ENCODE measurements around the gene CNIH3. TPM values are rescaled to one million over a fixed set of nuclear protein-coding genes. Genes with fewer than 3 reads are reported as not detected.

The CNIH3 gene
- total RNA-seq, 1 experiment from 2014 or later: 4.2 TPM

DNA sequence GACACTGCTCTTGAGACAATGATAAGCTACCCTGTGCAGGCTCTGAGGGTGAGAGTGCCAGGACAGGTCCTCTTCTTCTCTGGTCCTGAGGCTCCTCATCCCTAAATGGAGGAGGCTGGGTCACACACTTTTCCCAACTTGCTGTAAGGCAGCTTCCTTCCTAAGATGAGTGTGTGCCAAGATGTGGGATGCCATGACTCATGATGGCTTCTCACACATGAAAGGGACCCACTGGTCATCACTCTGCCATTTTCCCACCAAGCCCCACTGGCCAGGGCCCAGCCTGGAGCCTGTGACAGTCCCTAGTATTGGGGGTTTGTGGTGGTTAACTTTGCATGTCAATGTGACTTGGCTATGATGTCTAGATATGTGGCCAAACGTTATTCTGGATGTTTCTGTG lies 54.4 kb downstream of the CNIH3 start:
- Histone ChIP-seq H3K23ac (ENCODE audit: insufficient read length, low read depth, low read length) (no peak overlapping the region), H3K4ac (ENCODE audit: low read depth, low read length) (no peak overlapping the region), H3K56ac (ENCODE audit: insufficient read length, low read depth, low read length) (no peak overlapping the region), H4K20me1 (ENCODE audit: control insufficient read depth, insufficient read depth, insufficient read length) (no peaks in the 10 kb centered on the region), H3K79me2 (ENCODE audit: insufficient read depth, low read length) (no peaks in the 10 kb centered on the region), H3K23me2 (ENCODE audit: insufficient read length, low read depth, low read length, poor library complexity, severe bottlenecking) (no peaks in the 10 kb centered on the region), H2BK12ac (ENCODE audit: insufficient read length, low read depth, low read length) (no peak overlapping the region), H2AK5ac (ENCODE audit: insufficient read length, low read length) (no peak overlapping the region), H3K4me2 (ENCODE audit: insufficient read depth, insufficient read length, low read length) (no peak overlapping the region), H2BK5ac (ENCODE audit: insufficient read length, low read length) (no peak overlapping the region), H4K91ac (ENCODE audit: insufficient read length, low read depth, low read length) (no peak overlapping the region), H3K9ac (ENCODE audit: extremely low read depth, insufficient read length, low read length) (no peak overlapping the region), H2BK15ac (ENCODE audit: low read depth, low read length) (no peak overlapping the region), H2AFZ (ENCODE audit: low read length) (no peak overlapping the region), H2BK120ac (ENCODE audit: low read depth, low read length, poor library complexity, severe bottlenecking) (no peak overlapping the region), H2BK20ac (ENCODE audit: low read depth, low read length, poor library complexity, severe bottlenecking) (no peak overlapping the region), H3K14ac (ENCODE audit: insufficient read depth, low read length) (no peak overlapping the region), H3K18ac (ENCODE audit: insufficient read length, low read depth, low read length) (no peak overlapping the region), H4K8ac (replicated peaks; ENCODE audit: insufficient read length, low read depth, low read length) (no peak overlapping the region), H3K4me1 (ENCODE audit: insufficient read depth, low read length) (peaks cover 6% of the 10 kb centered on the region; the same call in 1 of the 2 replicates), H3T11ph (ENCODE audit: low read length) (no peak overlapping the region), H3K9me3 (ENCODE audit: control insufficient read depth, low read depth, low read length) (no peaks in the 10 kb centered on the region), H4K5ac (ENCODE audit: insufficient read length, low read depth, low read length) (no peak overlapping the region), H3K27me3 (ENCODE audit: insufficient read depth, low read length) (no peaks in the 10 kb centered on the region), H3K27ac (ENCODE audit: insufficient read length, low read depth, low read length) (no peak overlapping the region), H3K79me1 (ENCODE audit: insufficient read depth, low read depth, low read length, poor library complexity, severe bottlenecking) (no peaks in the 10 kb centered on the region)
- H3K4me1 Mint-ChIP-seq: peaks cover 8 to 11% of the 10 kb centered on the region in 2 experiments; a peak in 3 of 4 replicates
- DNase-seq: no peak
- no peak overlapping the region; a peak in 1 of 7 replicates for H3K27ac Mint-ChIP-seq
- TF ChIP-seq, protein P1, sequence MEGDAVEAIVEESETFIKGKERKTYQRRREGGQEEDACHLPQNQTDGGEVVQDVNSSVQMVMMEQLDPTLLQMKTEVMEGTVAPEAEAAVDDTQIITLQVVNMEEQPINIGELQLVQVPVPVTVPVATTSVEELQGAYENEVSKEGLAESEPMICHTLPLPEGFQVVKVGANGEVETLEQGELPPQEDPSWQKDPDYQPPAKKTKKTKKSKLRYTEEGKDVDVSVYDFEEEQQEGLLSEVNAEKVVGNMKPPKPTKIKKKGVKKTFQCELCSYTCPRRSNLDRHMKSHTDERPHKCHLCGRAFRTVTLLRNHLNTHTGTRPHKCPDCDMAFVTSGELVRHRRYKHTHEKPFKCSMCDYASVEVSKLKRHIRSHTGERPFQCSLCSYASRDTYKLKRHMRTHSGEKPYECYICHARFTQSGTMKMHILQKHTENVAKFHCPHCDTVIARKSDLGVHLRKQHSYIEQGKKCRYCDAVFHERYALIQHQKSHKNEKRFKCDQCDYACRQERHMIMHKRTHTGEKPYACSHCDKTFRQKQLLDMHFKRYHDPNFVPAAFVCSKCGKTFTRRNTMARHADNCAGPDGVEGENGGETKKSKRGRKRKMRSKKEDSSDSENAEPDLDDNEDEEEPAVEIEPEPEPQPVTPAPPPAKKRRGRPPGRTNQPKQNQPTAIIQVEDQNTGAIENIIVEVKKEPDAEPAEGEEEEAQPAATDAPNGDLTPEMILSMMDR (conservative IDR thresholded peaks at IDR 0.05): no peak
- H3K36me3 Mint-ChIP-seq (ENCODE audit: insufficient read depth in 1 of 3, low read depth in 3 of 3): peaks cover 0 to 4% (median 0%) of the 10 kb centered on the region in 3 experiments; a peak in 3 of 7 replicates
- WGBS (ENCODE audit: extremely low coverage, insufficient read length, low lambda C conversion rate): no CpG with 5 or more reads among the region's 1 CpG
- no peak overlapping the region for H3K4me3 Mint-ChIP-seq
- H3K9me3 Mint-ChIP-seq: peaks cover 0 to 3% of the 10 kb centered on the region in 2 experiments; a peak in 1 of 5 replicates
- peaks cover 2% of the 10 kb centered on the region; the same call in 1 of the 2 replicates for H3K27me3 Mint-ChIP-seq (ENCODE audit: low read depth)
